Stimulated activated CD4-positive, alpha-beta T cell treated with anti-CD3 and anti-CD28 coated beads, Interleukin-2, amount 100 ng/mL, for 48 hours (primary cell): Measurements from ENCODE around the gene CRELD2.

Experiments used
- DNase-seq, 2 donors: peaks; one replicate each; pipeline ENCODE4 v3.0.0-alpha.2; 2020

CRELD2 gene, protein sequence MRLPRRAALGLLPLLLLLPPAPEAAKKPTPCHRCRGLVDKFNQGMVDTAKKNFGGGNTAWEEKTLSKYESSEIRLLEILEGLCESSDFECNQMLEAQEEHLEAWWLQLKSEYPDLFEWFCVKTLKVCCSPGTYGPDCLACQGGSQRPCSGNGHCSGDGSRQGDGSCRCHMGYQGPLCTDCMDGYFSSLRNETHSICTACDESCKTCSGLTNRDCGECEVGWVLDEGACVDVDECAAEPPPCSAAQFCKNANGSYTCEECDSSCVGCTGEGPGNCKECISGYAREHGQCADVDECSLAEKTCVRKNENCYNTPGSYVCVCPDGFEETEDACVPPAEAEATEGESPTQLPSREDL

DNA sequence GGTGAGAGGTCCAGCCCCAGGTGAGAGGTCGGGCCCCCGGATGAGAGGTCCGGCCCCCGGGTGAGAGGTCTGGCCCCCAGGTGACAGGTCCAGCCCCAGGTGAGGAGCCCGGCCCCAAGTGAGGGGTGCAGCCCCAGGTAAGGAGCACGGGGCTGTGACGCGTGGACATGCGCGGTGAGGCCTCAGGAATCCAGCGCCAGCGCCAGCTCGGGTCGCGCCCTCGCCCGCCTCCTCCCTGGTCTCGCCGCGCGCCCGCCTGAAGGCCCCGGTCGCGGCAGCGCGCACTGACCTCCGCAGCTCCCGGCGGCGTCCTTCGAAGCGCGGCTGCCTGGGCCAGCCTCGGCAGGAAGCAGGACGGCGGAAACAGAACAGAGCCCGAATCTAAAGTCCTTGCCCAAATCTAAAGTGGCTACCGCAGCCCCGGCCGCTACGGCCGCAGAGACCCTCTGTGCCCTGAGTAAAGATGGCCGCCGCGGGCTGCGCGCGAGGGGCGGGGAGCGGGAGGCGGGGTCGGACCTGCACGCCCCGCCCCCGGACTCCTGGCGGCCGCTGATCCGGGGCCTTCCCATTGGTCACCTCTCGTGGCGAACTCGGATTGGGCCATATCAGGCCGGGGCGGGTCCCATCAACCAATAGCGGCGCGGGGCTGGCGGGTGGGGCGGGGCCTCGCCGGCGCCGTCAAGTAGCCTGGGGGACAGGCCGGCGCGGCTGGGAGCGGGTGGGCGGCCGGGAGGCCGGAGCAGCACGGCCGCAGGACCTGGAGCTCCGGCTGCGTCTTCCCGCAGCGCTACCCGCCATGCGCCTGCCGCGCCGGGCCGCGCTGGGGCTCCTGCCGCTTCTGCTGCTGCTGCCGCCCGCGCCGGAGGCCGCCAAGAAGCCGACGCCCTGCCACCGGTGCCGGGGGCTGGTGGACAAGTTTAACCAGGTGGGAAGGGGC lies at the start of gene CRELD2, which contains the start of gene ALG12:
Gene CRELD2, plus strand, starts transcription at position 661 of the 937 bp plus-strand sequence. Its CDS starts 136 bp downstream, at position 797.
Gene ALG12, minus strand, starts transcription at position 465 of the 937 bp plus-strand sequence. CDS start 4,673 bp downstream, outside the sequence.
- DNase-seq, result peak; percentile 95 to 98

DNA sequence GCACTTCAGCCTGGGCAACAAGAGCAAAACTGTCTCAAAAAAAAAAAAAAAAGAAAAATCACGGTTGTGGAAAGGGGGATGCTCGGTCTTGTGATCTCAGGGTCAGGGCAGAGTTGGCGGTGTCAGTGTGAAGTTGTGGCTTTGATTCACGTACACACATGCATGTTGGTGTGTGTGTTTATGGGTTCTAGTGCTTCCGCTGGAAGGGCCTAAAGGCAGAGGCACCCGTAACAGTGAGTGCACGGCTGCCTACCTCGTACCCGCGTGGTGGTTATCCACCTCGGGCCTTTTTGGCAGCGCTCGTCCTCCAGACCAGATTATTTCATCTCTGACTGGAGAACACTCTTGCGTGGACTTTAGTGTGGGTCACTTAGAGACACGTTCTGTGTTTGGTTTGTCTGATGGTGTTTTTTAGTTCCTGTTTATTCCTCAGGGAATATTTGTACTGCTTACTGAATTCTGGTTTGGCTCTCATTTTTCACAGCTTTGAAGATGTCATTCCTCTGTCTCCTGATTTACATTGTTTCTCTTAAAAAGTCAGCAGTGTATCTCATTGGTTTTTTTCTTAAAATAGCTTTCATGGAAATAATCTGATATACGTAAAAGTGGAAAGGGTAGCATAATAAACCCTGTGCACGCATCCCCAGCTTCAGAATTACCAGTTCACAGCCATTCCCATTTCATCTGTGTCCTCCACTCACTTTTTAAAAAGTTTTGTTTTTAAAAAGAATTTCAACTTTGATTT lies 49.2 kb upstream of the CRELD2 start:
- no peak for DNase-seq

DNA sequence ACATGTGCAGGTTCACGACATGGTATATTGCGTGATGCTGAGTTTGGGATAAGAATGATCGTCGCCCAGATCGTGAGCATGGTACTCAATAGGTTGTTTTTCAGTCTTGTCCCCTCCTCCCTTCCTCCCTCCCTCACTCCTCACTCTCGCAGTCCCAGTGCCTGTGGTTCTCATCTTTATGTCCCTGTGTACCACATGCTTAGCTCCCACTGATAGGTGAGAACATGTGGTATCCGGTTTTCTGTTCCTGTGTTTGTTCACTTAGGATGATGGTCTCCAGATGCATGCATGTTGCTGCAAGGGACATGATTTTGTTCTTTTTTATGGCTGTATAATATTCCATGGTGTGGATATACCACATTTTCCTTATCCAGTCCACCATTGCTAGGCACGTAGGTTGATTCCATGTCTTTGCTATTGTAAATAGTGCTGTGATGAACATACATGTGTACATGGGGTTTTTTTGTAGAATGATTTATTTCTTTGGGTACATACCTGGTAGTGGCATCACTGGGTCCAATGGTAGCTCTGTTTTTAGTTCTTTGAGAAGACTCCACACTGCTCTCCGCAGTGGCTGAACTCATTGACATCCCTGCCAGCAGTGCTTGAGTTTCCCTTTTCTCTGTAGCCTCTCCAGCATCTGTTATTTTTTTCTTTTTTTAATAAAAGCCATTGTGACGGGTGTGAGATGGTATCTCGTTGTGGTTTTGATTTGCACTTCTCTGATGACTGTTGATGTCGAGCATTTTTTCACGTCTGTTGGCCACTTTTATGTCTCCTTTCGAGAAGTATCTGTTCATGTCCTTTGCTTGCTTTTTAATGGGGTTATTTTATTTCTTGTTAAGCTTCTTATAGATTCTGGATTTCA lies 48.4 kb upstream of the CRELD2 start:
- DNase-seq, result no peak

DNA sequence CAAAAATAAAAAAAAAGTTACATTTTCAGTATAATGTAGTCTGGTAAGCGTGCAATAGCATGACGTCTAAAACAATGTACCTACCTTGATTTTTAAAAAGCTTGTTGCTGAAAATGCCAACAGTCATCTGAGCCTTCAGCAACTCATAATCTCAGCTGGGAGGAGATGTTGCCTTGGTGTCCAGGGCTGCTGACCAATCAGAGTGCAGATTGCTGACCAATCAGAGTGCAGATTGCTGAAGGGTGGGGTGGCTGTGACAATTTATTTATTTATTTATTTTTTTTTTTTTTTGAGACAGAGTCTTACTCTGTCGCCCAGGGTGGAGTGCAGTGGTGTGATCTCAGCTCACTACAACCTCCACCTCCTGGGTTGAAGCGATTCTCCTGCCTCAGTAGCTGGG lies 47.0 kb upstream of the CRELD2 start:
- no peak for DNase-seq

DNA sequence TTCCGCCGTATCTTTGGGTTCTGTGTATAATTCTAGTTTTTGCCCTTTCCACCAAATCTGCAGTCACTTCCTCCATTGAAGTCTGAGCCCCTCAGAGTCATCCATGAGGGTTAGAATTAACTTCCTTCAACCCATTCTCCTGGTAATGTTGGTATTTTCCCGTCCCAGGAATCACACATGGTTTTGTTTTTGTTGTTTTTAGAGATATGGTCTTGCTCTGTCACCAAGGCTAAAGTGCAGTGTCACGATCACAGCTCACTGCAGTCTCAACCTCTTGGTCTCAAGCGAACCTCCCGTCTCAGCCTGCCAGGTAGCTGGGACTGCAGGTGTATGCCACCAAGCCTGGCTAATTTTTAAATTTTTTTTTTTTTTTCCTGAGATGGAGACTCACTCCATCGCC lies 46.1 kb upstream of the CRELD2 start:
- DNase-seq, result no peak

DNA sequence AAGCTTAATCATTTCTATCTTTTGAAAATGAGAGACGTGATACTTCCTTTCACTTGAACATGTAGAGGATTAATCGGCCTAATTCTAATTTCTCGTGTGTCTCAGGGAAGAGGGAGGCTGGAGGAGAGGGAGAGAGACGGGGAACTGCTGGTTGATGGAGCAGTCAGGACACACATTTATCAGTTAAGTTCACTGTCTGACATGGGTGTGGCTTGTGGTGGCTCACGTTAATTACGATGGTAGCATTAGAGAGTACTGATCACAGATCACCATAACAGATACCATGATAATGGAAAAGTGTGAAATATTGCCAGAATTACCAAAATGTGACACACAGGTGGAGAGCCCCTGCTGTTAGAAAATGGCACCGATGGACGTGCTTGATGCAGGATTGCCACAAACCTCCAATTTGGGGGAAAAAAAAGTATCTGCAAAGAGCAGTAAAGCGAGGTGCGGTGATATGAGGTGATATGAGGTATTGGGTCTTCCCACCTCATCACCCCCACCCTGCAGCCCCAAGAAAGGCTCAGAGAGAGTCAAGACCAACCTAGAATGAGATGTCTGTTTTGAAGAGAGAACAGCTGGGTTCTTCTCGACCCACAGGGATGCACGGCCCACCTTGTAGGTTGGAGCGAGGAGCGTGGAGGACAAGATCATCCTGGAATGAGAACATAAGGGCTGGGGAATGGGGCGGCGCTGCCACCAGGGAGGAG lies 45.0 kb upstream of the CRELD2 start:
- DNase-seq, result no peak

DNA sequence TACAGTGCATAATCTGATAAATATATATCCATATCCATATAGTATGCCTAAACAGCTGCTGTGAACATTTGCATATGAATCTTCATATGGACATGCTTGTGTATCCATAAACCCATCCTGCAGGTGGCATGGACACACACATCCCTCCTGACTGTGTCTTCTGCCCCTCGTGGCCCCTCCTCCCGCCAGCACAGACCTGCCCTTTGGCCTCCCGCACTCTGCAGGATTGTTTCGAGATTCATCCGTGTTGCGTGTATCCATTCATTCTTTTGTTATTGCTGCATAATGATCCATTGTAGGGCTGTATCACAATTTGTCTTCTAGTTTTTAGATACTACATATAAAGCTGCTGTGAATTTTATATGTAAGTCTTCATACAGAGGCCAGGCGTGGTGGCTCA lies 40.8 kb upstream of the CRELD2 start:
- no peak for DNase-seq

DNA sequence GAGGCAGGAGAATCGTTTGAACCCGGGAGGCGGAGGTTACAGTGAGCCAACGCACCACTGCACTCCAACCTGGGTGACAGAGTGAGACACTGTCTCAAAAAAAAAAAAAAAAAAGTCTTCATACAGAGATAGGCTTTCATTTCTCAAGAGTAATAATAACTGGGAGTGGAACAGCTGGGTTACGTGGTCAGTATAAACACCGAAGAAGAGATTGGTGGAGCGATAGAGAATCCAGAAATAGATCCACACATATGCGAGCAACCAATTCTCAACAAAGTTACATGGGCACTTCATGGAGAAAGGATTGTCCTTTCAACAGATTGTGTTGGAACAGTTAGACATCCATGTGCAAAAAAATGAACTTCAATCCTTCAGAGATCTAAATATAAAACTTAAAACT lies 40.2 kb upstream of the CRELD2 start:
- no peak for DNase-seq

DNA sequence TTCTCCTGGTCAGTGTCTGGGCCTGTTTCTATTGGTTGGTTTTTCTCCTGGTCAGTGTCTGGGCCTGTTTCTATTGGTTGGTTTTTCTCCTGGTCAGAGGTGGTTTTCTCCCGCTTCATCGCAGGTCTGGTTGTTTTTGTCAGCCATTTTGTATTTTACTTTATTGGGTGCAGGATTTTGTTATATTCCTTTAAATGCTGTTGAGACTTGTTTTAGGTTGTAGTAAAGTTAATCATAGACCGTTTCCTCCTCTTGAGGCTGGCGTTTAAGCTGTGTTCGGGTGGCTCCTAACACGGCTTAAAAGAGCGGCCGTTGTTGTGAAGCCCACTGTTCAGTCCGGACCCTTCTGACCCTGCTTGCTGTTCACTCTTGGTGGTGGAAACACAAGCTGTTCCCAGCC lies 38.6 kb upstream of the CRELD2 start:
- no peak for DNase-seq

DNA sequence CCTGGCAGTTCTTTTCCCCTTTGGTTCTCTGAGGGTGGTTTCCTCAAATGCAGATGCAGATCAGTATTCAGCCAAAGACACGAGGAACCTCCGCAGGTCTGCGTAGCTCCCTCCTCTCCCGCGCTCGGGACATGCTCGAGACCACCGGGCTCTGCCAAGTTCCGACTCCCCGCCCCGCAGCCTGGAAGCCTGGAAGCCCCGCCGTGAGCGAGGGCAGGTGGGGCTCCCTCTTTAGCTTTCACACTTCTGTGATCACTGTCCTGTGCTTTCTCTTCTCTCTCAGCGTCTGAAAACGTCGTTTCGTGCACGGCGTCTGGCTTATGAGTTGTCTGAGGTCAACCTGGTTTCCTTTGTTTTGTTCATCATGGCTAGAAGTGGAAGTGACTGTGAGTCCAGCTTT lies 38.2 kb upstream of the CRELD2 start:
- no peak for DNase-seq

DNA sequence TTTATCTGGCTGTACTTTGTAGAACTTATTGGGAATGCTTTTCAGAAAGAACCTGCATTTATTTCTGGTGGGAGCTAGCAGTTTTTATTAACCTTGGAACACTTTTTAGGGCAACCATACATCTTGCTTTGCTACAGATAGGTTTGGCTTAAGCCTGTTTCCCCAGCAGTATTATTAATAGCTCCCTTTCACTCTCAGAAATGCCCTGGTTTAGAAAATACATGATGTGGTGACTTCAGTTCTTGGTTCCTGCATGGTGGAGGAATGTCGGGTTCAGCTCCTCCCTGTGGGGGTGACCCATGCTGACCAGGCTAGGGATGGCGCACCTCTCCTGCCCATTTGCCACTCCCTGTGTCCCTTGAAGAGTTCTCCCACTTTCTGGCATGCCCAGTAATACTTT lies 36.6 kb upstream of the CRELD2 start:
- DNase-seq, result no peak

DNA sequence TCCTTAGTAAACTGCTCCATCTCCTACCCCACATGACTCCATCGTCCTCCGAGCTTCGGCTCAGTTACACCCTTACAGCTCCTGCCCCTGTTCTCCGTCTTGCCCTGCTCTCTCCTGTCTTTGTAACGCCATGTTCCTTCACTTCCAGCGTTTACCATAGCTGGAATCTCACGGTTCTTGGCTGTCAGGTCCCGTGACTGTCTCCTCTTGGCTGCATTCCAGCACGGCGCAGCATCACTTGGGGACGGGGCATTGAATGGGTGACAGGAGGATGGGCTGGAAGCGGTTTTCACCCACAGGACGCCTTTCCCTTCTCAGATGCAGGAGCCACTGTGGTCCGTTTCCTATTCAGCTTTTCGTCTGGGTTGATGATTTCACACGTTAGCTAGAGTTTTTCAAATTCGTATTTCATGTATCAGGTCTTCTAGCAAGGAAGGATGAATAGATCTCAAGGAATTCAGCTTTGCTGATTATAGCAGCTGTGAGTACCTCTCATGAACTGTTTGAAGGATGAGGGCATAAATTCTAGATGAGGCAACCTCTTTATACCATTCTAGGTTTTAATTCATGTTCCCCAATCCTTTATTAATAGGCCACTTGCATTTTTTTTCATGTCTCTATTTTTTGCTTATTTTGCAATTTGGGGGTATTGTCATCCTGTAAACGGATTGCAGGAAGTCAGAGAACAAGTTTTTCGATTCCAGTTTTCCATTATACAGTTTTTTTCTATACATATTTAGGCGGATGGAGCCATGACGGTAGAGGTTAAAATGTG lies 35.7 kb upstream of the CRELD2 start:
- no peak for DNase-seq

DNA sequence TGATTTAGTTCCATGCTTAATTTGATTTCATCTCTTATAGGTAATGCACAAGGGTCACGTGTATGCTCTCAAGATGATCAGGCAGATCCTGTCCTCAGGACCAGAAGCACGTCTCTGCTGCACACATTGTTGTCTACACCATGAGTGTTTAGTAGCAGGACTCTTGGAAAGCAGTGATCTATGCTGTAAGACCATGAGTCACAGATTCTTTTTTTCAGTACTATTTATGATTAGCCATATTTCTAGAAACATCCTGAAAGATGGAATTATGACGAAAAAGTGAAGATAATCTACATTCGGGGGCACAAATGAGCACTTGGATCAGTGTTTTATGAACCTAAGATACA lies 35.2 kb upstream of the CRELD2 start:
- no peak for DNase-seq

DNA sequence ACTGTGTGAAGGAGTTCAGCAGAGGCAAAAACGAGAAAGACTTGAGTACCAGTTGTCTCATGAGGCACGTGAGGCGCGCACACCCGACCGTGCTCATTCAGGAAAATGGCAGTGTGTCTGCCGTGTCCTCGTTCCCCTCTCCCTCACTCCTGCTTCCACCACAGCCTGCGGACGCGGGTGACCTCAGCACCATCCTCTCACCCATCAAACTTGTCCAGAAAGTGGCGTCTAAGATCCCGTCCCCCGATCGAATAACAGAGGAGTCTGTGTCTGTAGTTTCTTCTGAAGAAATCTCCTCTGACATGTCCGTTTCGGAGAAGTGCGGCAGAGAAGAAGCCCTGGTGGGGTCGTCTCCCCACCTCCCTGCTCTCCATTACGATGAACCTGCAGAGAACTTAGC lies 34.4 kb upstream of the CRELD2 start:
- no peak for DNase-seq

DNA sequence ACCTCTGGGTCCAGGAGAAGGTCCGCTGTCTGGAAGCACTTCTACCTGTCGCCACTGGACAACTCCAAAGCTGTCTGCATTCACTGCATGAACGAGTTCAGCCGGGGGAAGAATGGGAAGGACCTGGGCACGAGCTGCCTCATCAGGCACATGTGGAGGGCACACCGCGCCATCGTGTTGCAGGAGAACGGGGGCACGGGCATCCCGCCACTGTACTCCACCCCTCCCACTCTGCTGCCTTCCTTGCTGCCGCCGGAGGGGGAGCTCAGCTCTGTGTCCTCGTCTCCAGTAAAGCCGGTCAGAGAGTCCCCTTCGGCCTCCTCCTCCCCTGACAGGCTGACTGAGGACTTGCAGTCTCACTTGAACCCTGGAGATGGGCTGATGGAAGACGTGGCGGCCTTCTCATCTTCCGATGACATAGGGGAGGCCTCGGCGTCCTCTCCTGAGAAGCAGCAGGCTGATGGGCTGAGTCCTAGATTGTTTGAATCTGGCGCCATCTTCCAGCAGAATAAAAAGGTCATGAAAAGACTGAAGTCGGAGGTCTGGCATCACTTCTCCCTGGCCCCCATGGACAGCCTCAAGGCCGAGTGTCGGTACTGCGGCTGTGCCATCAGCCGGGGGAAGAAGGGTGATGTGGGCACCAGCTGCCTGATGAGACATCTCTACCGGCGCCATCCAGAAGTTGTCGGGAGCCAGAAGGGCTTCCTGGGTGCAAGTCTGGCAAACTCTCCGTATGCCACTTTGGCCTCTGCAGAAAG lies 33.8 kb upstream of the CRELD2 start:
- DNase-seq, result no peak

DNA sequence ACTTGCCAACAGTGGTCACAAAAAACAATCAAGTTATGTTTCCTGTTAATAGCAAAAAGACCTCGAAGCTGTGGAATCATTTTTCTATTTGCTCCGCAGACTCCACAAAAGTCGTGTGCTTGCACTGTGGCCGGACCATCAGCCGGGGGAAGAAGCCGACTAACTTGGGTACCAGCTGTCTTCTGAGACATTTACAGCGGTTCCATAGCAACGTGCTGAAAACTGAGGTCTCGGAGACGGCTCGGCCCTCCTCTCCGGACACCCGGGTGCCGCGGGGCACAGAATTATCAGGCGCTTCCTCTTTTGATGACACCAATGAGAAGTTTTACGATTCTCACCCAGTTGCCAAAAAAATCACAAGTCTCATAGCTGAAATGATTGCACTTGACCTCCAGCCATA lies 33.2 kb upstream of the CRELD2 start:
- no peak for DNase-seq

DNA sequence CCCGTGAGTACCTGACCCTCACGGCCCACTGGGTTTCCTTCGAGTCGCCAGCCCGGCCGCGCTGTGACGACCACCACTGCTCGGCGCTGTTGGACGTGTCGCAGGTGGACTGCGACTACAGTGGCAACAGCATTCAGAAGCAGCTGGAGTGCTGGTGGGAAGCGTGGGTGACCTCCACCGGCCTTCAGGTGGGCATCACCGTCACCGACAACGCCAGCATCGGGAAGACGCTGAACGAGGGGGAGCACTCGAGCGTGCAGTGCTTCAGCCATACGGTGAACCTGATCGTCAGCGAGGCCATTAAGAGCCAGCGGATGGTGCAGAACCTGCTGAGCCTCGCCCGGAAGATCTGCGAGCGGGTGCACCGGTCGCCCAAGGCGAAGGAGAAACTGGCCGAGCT lies 32.6 kb upstream of the CRELD2 start:
- DNase-seq, result no peak

DNA sequence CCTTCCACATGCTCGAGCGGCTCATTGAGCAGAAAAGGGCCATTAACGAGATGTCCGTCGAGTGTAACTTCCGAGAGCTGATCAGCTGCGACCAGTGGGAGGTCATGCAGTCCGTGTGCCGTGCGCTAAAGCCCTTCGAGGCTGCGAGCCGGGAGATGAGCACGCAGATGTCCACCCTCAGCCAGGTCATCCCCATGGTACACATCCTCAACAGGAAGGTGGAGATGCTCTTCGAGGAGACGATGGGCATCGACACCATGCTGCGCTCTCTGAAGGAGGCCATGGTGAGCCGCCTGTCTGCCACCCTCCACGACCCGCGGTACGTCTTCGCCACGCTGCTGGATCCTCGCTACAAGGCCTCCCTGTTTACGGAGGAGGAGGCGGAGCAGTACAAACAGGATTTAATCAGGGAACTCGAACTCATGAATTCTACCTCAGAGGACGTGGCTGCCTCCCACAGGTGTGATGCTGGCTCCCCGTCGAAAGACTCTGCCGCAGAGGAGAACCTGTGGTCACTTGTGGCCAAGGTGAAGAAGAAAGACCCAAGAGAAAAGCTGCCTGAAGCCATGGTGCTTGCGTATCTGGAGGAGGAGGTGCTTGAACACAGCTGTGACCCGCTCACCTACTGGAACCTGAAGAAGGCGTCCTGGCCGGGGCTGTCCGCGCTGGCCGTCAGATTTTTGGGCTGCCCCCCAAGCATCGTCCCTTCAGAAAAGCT lies 31.9 kb upstream of the CRELD2 start:
- no peak for DNase-seq

DNA sequence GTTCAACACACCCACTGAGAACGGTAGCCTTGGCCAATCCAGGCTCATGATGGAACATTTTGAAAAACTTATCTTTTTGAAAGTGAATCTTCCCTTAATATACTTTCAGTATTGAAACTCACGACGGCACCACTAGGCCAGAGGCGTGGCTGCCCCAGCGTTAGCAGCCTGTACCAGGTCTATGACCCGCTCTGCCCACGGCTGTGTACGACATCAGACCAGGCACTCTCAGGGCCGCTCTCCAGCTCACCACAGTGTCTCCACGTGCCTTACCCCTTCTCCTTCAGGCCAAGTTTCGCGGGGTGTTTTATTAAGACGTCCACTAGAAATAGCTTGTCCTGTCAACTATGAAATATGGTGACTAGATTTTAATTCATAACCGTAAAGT lies 31.4 kb upstream of the CRELD2 start:
- DNase-seq, result no peak
